Ishikawa (cell line): ENCODE data around the gene DNAL4.

Experiments used
- EP300 ChIP-seq: IDR thresholded peaks from 2 replicates; pipeline ENCODE4 v1.6.1; 2012; ENCODE audit warnings: borderline replicate concordance
- TAF1 ChIP-seq: IDR thresholded peaks from 2 replicates; pipeline ENCODE4 v1.6.1; 2012; ENCODE audit warnings: low read depth, mild to moderate bottlenecking

DNA sequence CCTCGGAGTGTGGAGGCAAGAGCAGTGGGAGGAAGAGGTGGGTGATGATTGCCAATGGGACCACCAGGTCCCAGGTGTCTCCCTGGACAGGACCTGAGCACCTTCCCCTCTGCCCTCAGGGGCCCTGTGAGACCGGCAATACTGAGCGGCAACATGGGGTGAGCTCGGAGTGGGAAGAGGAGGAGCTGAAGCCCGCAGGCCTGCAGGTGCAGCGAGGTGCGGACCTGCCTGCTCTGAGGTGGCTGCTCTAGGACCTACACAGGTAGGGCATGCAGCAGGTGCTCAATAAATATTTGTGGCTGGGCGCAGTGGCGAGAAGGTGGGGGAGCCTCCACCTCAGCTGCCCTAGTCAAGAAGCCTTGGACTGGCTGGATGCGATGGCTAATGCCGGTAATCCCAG, 25.9 kb downstream of the DNAL4 start:
- no peak for TF ChIP-seq TAF1
- no peak for TF ChIP-seq EP300
